Measurements from ENCODE around the gene MTMR12. TPM values are rescaled to one million over a fixed set of nuclear protein-coding genes. Genes with fewer than 3 reads are reported as not detected.

Gene MTMR12
- total and polyA plus RNA-seq, 2 of the 13 experiments (the other 11 are each of a cell fraction or from before 2014, with no cell fraction given), result 23.4 to 36.6 TPM

DNA sequence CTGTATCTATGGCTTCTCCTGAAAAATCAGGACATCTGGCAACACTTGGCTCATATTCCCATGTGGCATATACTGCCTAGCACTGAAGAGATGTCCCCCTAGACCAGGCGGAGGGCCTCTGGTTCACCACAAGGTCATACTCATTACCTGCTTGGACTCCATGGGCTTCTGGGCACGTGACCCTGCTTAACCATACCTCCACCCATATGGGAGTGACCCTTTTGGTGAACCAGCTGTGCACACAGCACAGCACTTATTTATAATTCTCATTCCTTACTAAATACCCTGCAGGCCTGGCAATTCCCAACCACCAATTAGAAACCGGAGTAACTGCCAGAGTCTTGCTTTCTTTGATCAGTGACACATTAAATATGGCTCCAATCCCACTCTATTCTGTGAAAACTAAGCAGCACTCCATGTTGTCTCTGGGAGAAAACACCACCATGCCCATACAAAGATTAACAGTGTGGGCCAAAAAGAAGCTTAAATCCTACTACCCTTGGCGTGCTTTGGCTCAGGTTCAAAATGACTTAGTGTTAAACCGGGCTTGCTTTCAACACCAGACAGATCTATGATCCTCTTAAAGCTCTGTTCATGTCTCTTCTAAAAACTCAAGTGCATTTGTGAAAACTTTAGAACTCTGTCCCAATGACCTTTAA lies 57.7 kb downstream of the MTMR12 start (continued):
- TF ChIP-seq, protein P1, sequence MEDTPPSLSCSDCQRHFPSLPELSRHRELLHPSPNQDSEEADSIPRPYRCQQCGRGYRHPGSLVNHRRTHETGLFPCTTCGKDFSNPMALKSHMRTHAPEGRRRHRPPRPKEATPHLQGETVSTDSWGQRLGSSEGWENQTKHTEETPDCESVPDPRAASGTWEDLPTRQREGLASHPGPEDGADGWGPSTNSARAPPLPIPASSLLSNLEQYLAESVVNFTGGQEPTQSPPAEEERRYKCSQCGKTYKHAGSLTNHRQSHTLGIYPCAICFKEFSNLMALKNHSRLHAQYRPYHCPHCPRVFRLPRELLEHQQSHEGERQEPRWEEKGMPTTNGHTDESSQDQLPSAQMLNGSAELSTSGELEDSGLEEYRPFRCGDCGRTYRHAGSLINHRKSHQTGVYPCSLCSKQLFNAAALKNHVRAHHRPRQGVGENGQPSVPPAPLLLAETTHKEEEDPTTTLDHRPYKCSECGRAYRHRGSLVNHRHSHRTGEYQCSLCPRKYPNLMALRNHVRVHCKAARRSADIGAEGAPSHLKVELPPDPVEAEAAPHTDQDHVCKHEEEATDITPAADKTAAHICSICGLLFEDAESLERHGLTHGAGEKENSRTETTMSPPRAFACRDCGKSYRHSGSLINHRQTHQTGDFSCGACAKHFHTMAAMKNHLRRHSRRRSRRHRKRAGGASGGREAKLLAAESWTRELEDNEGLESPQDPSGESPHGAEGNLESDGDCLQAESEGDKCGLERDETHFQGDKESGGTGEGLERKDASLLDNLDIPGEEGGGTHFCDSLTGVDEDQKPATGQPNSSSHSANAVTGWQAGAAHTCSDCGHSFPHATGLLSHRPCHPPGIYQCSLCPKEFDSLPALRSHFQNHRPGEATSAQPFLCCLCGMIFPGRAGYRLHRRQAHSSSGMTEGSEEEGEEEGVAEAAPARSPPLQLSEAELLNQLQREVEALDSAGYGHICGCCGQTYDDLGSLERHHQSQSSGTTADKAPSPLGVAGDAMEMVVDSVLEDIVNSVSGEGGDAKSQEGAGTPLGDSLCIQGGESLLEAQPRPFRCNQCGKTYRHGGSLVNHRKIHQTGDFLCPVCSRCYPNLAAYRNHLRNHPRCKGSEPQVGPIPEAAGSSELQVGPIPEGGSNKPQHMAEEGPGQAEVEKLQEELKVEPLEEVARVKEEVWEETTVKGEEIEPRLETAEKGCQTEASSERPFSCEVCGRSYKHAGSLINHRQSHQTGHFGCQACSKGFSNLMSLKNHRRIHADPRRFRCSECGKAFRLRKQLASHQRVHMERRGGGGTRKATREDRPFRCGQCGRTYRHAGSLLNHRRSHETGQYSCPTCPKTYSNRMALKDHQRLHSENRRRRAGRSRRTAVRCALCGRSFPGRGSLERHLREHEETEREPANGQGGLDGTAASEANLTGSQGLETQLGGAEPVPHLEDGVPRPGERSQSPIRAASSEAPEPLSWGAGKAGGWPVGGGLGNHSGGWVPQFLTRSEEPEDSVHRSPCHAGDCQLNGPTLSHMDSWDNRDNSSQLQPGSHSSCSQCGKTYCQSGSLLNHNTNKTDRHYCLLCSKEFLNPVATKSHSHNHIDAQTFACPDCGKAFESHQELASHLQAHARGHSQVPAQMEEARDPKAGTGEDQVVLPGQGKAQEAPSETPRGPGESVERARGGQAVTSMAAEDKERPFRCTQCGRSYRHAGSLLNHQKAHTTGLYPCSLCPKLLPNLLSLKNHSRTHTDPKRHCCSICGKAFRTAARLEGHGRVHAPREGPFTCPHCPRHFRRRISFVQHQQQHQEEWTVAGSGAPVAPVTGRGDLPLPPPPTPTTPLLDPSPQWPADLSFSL (CRISPR knock-in tag; IDR thresholded peaks at IDR 0.05), result no peak
- TF ChIP-seq THAP11 (CRISPR knock-in tag; IDR thresholded peaks at IDR 0.05) (no peak), HOXA5 (CRISPR knock-in tag; IDR thresholded peaks at IDR 0.05) (no peak), ZNF33B (CRISPR knock-in tag; IDR thresholded peaks at IDR 0.05) (no peak)
- TF ChIP-seq, protein P2, sequence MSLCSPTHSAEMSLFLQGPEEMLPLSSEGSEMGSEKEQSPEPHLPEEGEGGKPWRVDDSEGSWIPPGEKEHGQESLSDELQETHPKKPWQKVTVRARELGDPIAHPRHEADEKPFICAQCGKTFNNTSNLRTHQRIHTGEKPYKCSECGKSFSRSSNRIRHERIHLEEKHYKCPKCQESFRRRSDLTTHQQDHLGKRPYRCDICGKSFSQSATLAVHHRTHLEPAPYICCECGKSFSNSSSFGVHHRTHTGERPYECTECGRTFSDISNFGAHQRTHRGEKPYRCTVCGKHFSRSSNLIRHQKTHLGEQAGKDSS (CRISPR knock-in tag; IDR thresholded peaks at IDR 0.05; ENCODE audit: borderline replicate concordance, low read depth), result no peak

All from HepG2 (cell line).